TTC549 (cell line): ENCODE data around the gene ATP5MC3.
A peak's percentile ranks its signal among the peaks of the same experiment; 100 is the strongest.

Source experiments
- FAIRE-seq: peaks from 2 replicates; lab custom pipeline; 2012; peaks lifted over from hg19 to GRCh38; lab: Jason Lieb, UNC

Gene ATP5MC3

GRCh38 chr2:175167792-175168563 is 13.5 kb downstream of the ATP5MC3 start, which contains the start of gene ATF2:
ATF2 (minus strand) TSS chr2:175168203; CDS start chr2:175136443, 31,760 bp downstream.
- peak; percentile 99 for FAIRE-seq

- no peak for FAIRE-seq
Observed at GRCh38 chr2:175167076-175167791, 14.3 kb downstream of the ATP5MC3 start.

GRCh38 chr2:175166216-175166824 is 15.2 kb downstream of the ATP5MC3 start:
- FAIRE-seq = peak; percentile 15

- FAIRE-seq = no peak
Observed at GRCh38 chr2:175164235-175164634, 17.3 kb downstream of the ATP5MC3 start.

- FAIRE-seq = no peak
Observed at GRCh38 chr2:175158894-175159293, 22.6 kb downstream of the ATP5MC3 start.

- FAIRE-seq = no peak
Observed at GRCh38 chr2:175156534-175156933, 25.0 kb downstream of the ATP5MC3 start.

- FAIRE-seq = no peak
Observed at GRCh38 chr2:175154661-175155082, 26.8 kb downstream of the ATP5MC3 start.

GRCh38 chr2:175152242-175152641 is 29.3 kb downstream of the ATP5MC3 start:
- FAIRE-seq = no peak

GRCh38 chr2:175151791-175152190 is 29.7 kb downstream of the ATP5MC3 start:
- no peak for FAIRE-seq

- no peak for FAIRE-seq
Observed at GRCh38 chr2:175147186-175147585, 34.3 kb downstream of the ATP5MC3 start.

GRCh38 chr2:175143678-175144077 is 37.8 kb downstream of the ATP5MC3 start:
- no peak for FAIRE-seq

- no peak for FAIRE-seq
Observed at GRCh38 chr2:175143191-175143590, 38.3 kb downstream of the ATP5MC3 start.

GRCh38 chr2:175140332-175140731 is 41.2 kb downstream of the ATP5MC3 start:
- no peak for FAIRE-seq

- FAIRE-seq = no peak
Observed at GRCh38 chr2:175137793-175138192, 43.7 kb downstream of the ATP5MC3 start.

GRCh38 chr2:175136334-175137215 is 44.9 kb downstream of the ATP5MC3 start:
- no peak for FAIRE-seq

- no peak for FAIRE-seq
Observed at GRCh38 chr2:175135862-175136261, 45.6 kb downstream of the ATP5MC3 start.

GRCh38 chr2:175135177-175135576 is 46.3 kb downstream of the ATP5MC3 start:
- FAIRE-seq = no peak

- no peak for FAIRE-seq
Observed at GRCh38 chr2:175131252-175131651, 50.3 kb downstream of the ATP5MC3 start.

- no peak for FAIRE-seq
Observed at GRCh38 chr2:175126661-175127060, 54.8 kb downstream of the ATP5MC3 start.
